H9 (cell line): ENCODE data around the gene CCT7. TPM values are rescaled to one million over a fixed set of nuclear protein-coding genes. Genes with fewer than 3 reads are reported as not detected.

Source experiments
- DNase-seq: peaks from one replicate; pipeline ENCODE4 v3.0.0-alpha.2; 2017
- H2AFZ ChIP-seq: one replicate; pipeline ENCODE4 v1.6.1; 2013; ENCODE audit warnings: mild to moderate bottlenecking, low read length, control low read depth, moderate library complexity
- H2AK5ac ChIP-seq: 2 replicates; pipeline ENCODE4 v1.6.1; 2013; ENCODE audit warnings: low read length, control low read depth, mixed read lengths; ENCODE audit not compliant: insufficient read length
- H2BK120ac ChIP-seq: one replicate; pipeline ENCODE4 v1.6.1; 2013; ENCODE audit warnings: low read depth, mild to moderate bottlenecking, low read length, control low read depth, inconsistent platforms; ENCODE audit not compliant: poor library complexity, severe bottlenecking
- H2BK12ac ChIP-seq: 2 replicates; pipeline ENCODE4 v1.6.1; 2013; ENCODE audit warnings: low read length, control low read depth, mixed read lengths, low read depth; ENCODE audit not compliant: insufficient read length
- H2BK15ac ChIP-seq: 2 replicates; pipeline ENCODE4 v1.6.1; 2013; ENCODE audit warnings: low read depth, low read length, control low read depth
- H2BK20ac ChIP-seq: one replicate; pipeline ENCODE4 v1.6.1; 2013; ENCODE audit warnings: low read depth, mild to moderate bottlenecking, low read length, control low read depth, inconsistent platforms; ENCODE audit not compliant: poor library complexity, severe bottlenecking
- H2BK5ac ChIP-seq: 2 replicates; pipeline ENCODE4 v1.6.1; 2013; ENCODE audit warnings: low read length, control low read depth, mixed read lengths; ENCODE audit not compliant: insufficient read length
- H3K14ac ChIP-seq: 2 replicates; pipeline ENCODE4 v1.6.1; 2013; ENCODE audit warnings: low read length, control low read depth; ENCODE audit not compliant: insufficient read depth
- H3K18ac ChIP-seq: 2 replicates; pipeline ENCODE4 v1.6.1; 2013; ENCODE audit warnings: low read depth, mild to moderate bottlenecking, mixed read lengths, low read length, control low read depth; ENCODE audit not compliant: insufficient read length
- H3K23ac ChIP-seq: 2 replicates; pipeline ENCODE4 v1.6.1; 2013; ENCODE audit warnings: low read length, control low read depth, mixed read lengths, low read depth; ENCODE audit not compliant: insufficient read length
- H3K23me2 ChIP-seq: 2 replicates; pipeline ENCODE4 v1.6.1; 2013; ENCODE audit warnings: low read depth, mild to moderate bottlenecking, mixed read lengths, low read length, control low read depth; ENCODE audit not compliant: insufficient read length, poor library complexity, severe bottlenecking
- H3K27ac ChIP-seq: 2 replicates; pipeline ENCODE4 v1.5.1; 2013; ENCODE audit warnings: low read length, control low read depth, mixed read lengths, low read depth; ENCODE audit not compliant: insufficient read length
- H3K27me3 ChIP-seq: 2 replicates; pipeline ENCODE4 v1.6.1; 2013; ENCODE audit warnings: low read length, control low read depth, inconsistent platforms; ENCODE audit not compliant: insufficient read depth
- H3K4ac ChIP-seq: 2 replicates; pipeline ENCODE4 v1.6.1; 2013; ENCODE audit warnings: low read depth, mild to moderate bottlenecking, control low read depth, inconsistent platforms, low read length, moderate library complexity
- H3K4me1 ChIP-seq: 2 replicates; pipeline ENCODE4 v1.6.1; 2013; ENCODE audit warnings: low read length, control low read depth, inconsistent platforms; ENCODE audit not compliant: insufficient read depth
- H3K4me2 ChIP-seq: 2 replicates; pipeline ENCODE4 v1.6.1; 2013; ENCODE audit warnings: low read length, control low read depth, mixed read lengths; ENCODE audit not compliant: insufficient read length, insufficient read depth
- H3K56ac ChIP-seq: 2 replicates; pipeline ENCODE4 v1.6.1; 2013; ENCODE audit warnings: low read depth, mild to moderate bottlenecking, mixed read lengths, low read length, control low read depth; ENCODE audit not compliant: insufficient read length
- H3K79me1 ChIP-seq: 2 replicates; pipeline ENCODE4 v1.6.1; 2013; ENCODE audit warnings: low read depth, mild to moderate bottlenecking, moderate library complexity, low read length, control low read depth, inconsistent platforms; ENCODE audit not compliant: insufficient read depth, poor library complexity, severe bottlenecking
- H3K79me2 ChIP-seq: 2 replicates; pipeline ENCODE4 v1.6.1; 2013; ENCODE audit warnings: low read length, control low read depth, inconsistent platforms; ENCODE audit not compliant: insufficient read depth
- H3K9ac ChIP-seq: 2 replicates; pipeline ENCODE4 v1.6.1; 2013; ENCODE audit warnings: low read length, control low read depth, mixed read lengths; ENCODE audit not compliant: insufficient read length; ENCODE audit errors: extremely low read depth
- H3K9me3 ChIP-seq: one replicate; pipeline ENCODE4 v1.6.1; 2013; ENCODE audit warnings: low read depth, low read length, inconsistent platforms; ENCODE audit not compliant: control insufficient read depth
- H3T11ph ChIP-seq: one replicate; pipeline ENCODE4 v1.6.1; 2013; ENCODE audit warnings: mild to moderate bottlenecking, low read length, control low read depth, inconsistent platforms
- H4K20me1 ChIP-seq: one replicate; pipeline ENCODE4 v1.6.1; 2013; ENCODE audit not compliant: control insufficient read depth, insufficient read length, insufficient read depth
- H4K5ac ChIP-seq: 2 replicates; pipeline ENCODE4 v1.6.1; 2013; ENCODE audit warnings: low read depth, mild to moderate bottlenecking, mixed read lengths, low read length, control low read depth; ENCODE audit not compliant: insufficient read length
- H4K8ac ChIP-seq: replicated peaks from 2 replicates; pipeline ENCODE4 v1.6.1; 2013; ENCODE audit warnings: low read length, control low read depth, mixed read lengths, low read depth; ENCODE audit not compliant: insufficient read length
- H4K91ac ChIP-seq: 2 replicates; pipeline ENCODE4 v1.6.1; 2013; ENCODE audit warnings: low read depth, mild to moderate bottlenecking, moderate library complexity, mixed read lengths, low read length, control low read depth; ENCODE audit not compliant: insufficient read length
- H3K27ac Mint-ChIP-seq, 3 experiments: 2 replicates in 2 of 3; 3 replicates in 1 of 3; pipeline ENCODE4 v1.8.0; 2020 to 2021; ENCODE audit warnings: mixed read lengths in 3 of 3, mild to moderate bottlenecking in 1 of 3, moderate library complexity in 1 of 3
- H3K27me3 Mint-ChIP-seq: 2 replicates; pipeline ENCODE4 v1.8.0; 2021; ENCODE audit warnings: low read depth, mild to moderate bottlenecking, moderate library complexity, mixed read lengths
- H3K36me3 Mint-ChIP-seq, 3 experiments: 2 replicates in 2 of 3; 3 replicates in 1 of 3; pipeline ENCODE4 v1.8.0; 2020 to 2021; ENCODE audit warnings: low read depth in 3 of 3, mixed read lengths in 3 of 3; ENCODE audit not compliant: insufficient read depth in 1 of 3
- H3K4me1 Mint-ChIP-seq, 2 experiments: 2 replicates each; pipeline ENCODE4 v1.8.0; 2020; ENCODE audit warnings: mixed read lengths in 2 of 2
- H3K4me3 Mint-ChIP-seq, 2 experiments: 2 replicates in 1 of 2; 3 replicates in 1 of 2; pipeline ENCODE4 v1.8.0; 2020 to 2021; ENCODE audit warnings: mild to moderate bottlenecking in 2 of 2, mixed read lengths in 2 of 2, moderate library complexity in 1 of 2
- H3K9me3 Mint-ChIP-seq, 2 experiments: 2 replicates in 1 of 2; 3 replicates in 1 of 2; pipeline ENCODE4 v1.8.0; 2020; ENCODE audit warnings: mild to moderate bottlenecking in 2 of 2, mixed read lengths in 2 of 2, moderate library complexity in 1 of 2
- WGBS: extraction: QIAGEN DNeasy Blood & Tissue Kit; methylation state at CpG from one replicate; pipeline ENCODE4 v1.1.7; 2013; ENCODE audit warnings: missing lambda C conversion rate, low lambda C conversion rate, mixed read lengths; ENCODE audit not compliant: insufficient read length; ENCODE audit errors: extremely low coverage; 5-methylcytosine and 5-hydroxymethylcytosine counted together
- total RNA-seq: library from RNA; stranded (reverse); gene quantifications from 2 replicates; pipeline ENCODE4 v1.2.1, GENCODE V29; 2021
- TF ChIP-seq, protein P1 (sequence below): fragments of 200-600 bp; sonication (generic); conservative IDR thresholded peaks from 3 replicates; pipeline ENCODE4 v1.8.0; 2021; ENCODE audit warnings: antibody characterized with exemption, mild to moderate bottlenecking

Gene CCT7
- total RNA-seq, 1 experiment from 2014 or later: 500 TPM

DNA sequence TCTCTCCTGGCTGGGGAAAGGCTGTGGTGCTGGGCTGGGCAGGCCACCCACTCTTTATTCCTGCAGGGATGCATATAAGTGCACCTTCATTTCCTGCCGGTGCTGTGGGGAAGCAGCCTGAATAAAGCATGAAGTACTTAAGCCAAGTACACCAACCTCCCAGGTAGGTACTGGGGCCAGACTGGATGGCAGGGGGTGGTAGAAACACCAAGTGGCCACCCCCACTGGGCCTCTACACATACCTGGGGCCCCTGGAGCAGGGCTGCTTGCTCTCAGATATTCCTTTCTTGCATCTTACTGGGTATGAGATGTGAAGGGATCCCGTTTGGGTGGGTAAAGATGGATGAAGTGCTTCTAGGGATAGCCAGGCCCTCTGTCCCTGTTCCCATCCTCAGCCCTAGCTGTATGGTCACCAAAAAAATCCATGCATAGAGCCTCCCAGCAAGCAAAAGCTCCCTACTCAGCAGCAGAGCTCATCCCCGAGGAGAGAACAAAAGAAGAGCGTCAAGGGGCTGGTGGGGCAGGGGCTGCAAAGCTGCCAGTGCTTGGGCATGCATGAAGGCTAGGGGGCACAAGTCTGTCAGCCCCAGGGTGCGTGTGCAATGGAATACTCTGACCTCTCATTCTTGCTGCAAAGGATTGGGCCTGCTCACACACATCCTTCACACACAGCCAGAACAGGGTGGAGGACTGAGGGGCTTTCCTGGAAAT, 22.0 kb downstream of the CCT7 start:
- Histone ChIP-seq H3K23ac (no peak overlapping the region), H3T11ph (no peak overlapping the region), H3K18ac (no peak overlapping the region), H3K9ac (no peak overlapping the region), H3K27ac (no peak overlapping the region), H3K4me1 (no peaks in the 10 kb centered on the region), H3K4ac (no peak overlapping the region), H2BK120ac (no peak overlapping the region), H2BK12ac (no peak overlapping the region), H3K4me2 (no peak overlapping the region), H4K91ac (no peak overlapping the region), H2AFZ (no peak overlapping the region), H3K79me2 (no peaks in the 10 kb centered on the region), H3K79me1 (no peaks in the 10 kb centered on the region), H3K27me3 (no peaks in the 10 kb centered on the region), H4K5ac (no peak overlapping the region), H2BK15ac (no peak overlapping the region), H3K14ac (no peak overlapping the region), H4K8ac (no peak overlapping the region), H2BK20ac (no peak overlapping the region), H2BK5ac (no peak overlapping the region), H4K20me1 (no peaks in the 10 kb centered on the region), H3K56ac (no peak overlapping the region), H2AK5ac (no peak overlapping the region), H3K9me3 (no peaks in the 10 kb centered on the region), H3K23me2 (no peaks in the 10 kb centered on the region)
- Mint-ChIP-seq H3K4me1 (peaks cover 17 to 18% of the 10 kb centered on the region in 2 experiments), H3K4me3 (no peak overlapping the region), H3K27me3 (no peaks in the 10 kb centered on the region), H3K9me3 (no peaks in the 10 kb centered on the region; a peak in 1 of 5 replicates), H3K27ac (peak overlapping the region in 2 of 3 experiments; percentile 34 to 50; a peak in 3 of 7 replicates), H3K36me3 (peaks cover 26 to 55% (median 33%) of the 10 kb centered on the region in 3 experiments)
- no CpG with 5 or more reads among the region's 5 CpGs for WGBS
- TF ChIP-seq, protein P1, sequence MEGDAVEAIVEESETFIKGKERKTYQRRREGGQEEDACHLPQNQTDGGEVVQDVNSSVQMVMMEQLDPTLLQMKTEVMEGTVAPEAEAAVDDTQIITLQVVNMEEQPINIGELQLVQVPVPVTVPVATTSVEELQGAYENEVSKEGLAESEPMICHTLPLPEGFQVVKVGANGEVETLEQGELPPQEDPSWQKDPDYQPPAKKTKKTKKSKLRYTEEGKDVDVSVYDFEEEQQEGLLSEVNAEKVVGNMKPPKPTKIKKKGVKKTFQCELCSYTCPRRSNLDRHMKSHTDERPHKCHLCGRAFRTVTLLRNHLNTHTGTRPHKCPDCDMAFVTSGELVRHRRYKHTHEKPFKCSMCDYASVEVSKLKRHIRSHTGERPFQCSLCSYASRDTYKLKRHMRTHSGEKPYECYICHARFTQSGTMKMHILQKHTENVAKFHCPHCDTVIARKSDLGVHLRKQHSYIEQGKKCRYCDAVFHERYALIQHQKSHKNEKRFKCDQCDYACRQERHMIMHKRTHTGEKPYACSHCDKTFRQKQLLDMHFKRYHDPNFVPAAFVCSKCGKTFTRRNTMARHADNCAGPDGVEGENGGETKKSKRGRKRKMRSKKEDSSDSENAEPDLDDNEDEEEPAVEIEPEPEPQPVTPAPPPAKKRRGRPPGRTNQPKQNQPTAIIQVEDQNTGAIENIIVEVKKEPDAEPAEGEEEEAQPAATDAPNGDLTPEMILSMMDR: no peak
- DNase-seq: no peak
